Thoracic aorta (tissue), 2 donors: ENCODE data around the gene KY. TPM values are rescaled to one million over a fixed set of nuclear protein-coding genes. Genes with fewer than 3 reads are reported as not detected.

ENCODE experiments used
- ATAC-seq: fragments of 150-250 bp; one replicate; pipeline ENCODE4 v1.8.0; 2017; ENCODE audit warnings: low read depth; ENCODE audit not compliant: insufficient number of reproducible peaks, low FRiP score
- DNase-seq: peaks from one replicate; pipeline ENCODE4 v3.0.0-alpha.2; 2020; ENCODE audit warnings: low spot score
- H3K27ac ChIP-seq, 2 donors: fragments of 200-600 bp; sonication (generic); 1 replicate in 1 of 2; 2 replicates in 1 of 2; pipeline ENCODE4 v1.5.1; 2016; ENCODE audit warnings: mild to moderate bottlenecking in 2 of 2, moderate library complexity in 2 of 2
- H3K27me3 ChIP-seq: fragments of 200-600 bp; sonication (generic); replicated peaks from 2 replicates; pipeline ENCODE4 v1.6.0; 2016; ENCODE audit warnings: mild to moderate bottlenecking; ENCODE audit not compliant: insufficient read depth
- H3K36me3 ChIP-seq: fragments of 200-600 bp; sonication (generic); one replicate; pipeline ENCODE4 v1.5.1; 2016
- H3K4me1 ChIP-seq, 2 donors: fragments of 200-600 bp; sonication (generic); 1 replicate in 1 of 2; 2 replicates in 1 of 2; pipeline versions ENCODE4 v1.5.1 to v1.6.0; 2016; ENCODE audit warnings: low read depth in 2 of 2, mild to moderate bottlenecking in 1 of 2; ENCODE audit not compliant: control insufficient read depth in 1 of 2
- H3K4me3 ChIP-seq: fragments of 200-600 bp; sonication (generic); 2 replicates; pipeline ENCODE4 v1.5.1; 2016; ENCODE audit warnings: mild to moderate bottlenecking
- H3K9me3 ChIP-seq: fragments of 200-600 bp; sonication (generic); 2 replicates; pipeline ENCODE4 v1.5.1; 2016
- total RNA-seq, 2 donors: library from RNA; depleted of rRNA; stranded (reverse); fragments of >200 nt; gene quantifications; one replicate each; pipeline versions ENCODE4 v1.1.0 to v1.2.3, GENCODE V29; 2016
- TF ChIP-seq, protein P1 (sequence below): fragments of 200-600 bp; sonication (generic); IDR thresholded peaks from one replicate; pipeline ENCODE4 v1.5.1; 2019; ENCODE audit warnings: antibody characterized with exemption

Gene KY
- total RNA-seq, 2 donors from 2014 or later, result 1.3 to 2.6 TPM

DNA sequence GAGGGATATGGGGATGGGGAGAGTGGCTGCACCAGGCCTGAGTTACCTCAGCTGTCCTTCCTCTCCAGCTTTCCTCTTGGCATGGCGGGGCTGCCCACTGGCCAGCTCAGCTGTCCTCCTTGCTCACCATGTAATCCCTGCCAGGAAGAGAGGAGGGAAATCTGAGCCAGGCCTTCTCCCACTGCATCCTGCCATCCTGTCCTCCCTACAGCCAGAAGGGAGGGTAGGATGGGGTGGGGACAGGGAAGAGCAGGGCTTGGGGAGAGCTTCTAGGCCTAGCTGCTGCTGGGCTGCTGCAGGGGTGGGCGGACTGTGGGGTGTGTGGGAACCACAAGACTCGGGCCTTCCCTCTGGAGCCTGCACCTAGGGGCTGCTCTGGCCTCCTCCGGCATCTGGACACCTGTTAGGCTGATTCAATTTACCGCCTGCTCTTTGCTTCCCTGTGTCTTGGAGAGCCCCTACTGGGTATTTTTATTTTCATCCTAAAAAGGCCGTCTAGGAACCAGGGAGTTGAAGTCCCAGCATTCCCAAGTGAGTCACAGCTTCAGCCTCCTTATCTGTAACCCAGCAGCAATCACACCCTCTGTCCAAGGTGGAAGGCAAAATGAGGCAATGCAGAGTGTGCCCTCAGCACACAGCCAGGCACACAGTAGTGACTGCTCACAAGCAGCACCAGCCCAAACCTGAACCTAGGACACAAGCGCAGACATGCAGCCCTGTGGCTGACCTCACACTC, 13.1 kb upstream of the KY start:
- ATAC-seq (peak; percentile 40), DNase-seq (no peak)
- Histone ChIP-seq H3K4me3 (no peak overlapping the region), H3K27me3 (no peaks in the 10 kb centered on the region), H3K9me3 (no peaks in the 10 kb centered on the region), H3K4me1 (peaks cover 6 to 15% of the 10 kb centered on the region in 2 donors), H3K36me3 (no peaks in the 10 kb centered on the region), H3K27ac (peak overlapping the region; percentile 59 to 74)
- TF ChIP-seq, protein P1, sequence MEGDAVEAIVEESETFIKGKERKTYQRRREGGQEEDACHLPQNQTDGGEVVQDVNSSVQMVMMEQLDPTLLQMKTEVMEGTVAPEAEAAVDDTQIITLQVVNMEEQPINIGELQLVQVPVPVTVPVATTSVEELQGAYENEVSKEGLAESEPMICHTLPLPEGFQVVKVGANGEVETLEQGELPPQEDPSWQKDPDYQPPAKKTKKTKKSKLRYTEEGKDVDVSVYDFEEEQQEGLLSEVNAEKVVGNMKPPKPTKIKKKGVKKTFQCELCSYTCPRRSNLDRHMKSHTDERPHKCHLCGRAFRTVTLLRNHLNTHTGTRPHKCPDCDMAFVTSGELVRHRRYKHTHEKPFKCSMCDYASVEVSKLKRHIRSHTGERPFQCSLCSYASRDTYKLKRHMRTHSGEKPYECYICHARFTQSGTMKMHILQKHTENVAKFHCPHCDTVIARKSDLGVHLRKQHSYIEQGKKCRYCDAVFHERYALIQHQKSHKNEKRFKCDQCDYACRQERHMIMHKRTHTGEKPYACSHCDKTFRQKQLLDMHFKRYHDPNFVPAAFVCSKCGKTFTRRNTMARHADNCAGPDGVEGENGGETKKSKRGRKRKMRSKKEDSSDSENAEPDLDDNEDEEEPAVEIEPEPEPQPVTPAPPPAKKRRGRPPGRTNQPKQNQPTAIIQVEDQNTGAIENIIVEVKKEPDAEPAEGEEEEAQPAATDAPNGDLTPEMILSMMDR, result no peak

- no peak for DNase-seq
- ATAC-seq, result no peak
Measured at GRCh38 chr3:134660046-134660441, 9.2 kb upstream of the KY start.

DNA sequence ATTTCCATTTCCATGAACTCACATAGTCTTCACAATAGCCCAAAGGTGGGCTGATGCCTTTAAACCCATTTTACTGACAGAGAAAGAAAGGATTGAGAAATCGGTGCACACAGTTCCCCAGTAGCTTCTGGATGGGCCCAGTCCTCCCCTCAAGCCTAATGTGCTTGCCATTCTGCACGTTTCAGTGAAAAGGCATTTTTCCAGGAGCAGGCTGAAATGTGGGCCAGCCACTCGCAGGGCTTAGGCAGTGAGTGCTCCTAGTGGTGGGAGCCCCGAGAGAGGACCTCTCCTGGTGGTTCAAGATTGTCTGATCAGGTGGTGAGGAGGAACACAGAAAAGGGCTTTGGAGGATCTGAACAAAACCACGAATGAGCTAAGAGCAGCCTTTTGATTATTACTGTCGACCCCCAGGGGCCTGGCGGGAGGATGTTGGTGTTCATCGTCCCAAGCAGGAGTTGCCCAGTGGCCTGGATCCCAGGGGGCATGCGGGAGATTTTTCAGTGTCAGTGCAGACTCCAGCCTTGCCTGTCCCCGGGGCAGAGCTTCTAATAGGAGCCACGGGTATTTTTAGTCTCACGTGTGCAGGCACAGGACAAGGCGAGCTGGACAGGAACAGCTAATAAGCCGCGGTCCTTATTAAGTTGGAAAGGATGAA, 8.7 kb upstream of the KY start:
- TF ChIP-seq, protein P1, result no peak
- ATAC-seq (no peak), DNase-seq (no peak)
- no peak overlapping the region for H3K4me3 ChIP-seq
- no peaks in the 10 kb centered on the region for H3K9me3 ChIP-seq
- H3K27ac ChIP-seq, result no peak overlapping the region
- peaks cover 6 to 15% of the 10 kb centered on the region in 2 donors for H3K4me1 ChIP-seq
- no peaks in the 10 kb centered on the region for H3K36me3 ChIP-seq
- no peaks in the 10 kb centered on the region for H3K27me3 ChIP-seq

More at GRCh38 chr3:134660046-134660441, 9.2 kb upstream of the KY start:
- TF ChIP-seq, protein P1, result no peak
- Histone ChIP-seq H3K4me3 (no peak overlapping the region), H3K27ac (no peak overlapping the region), H3K36me3 (no peaks in the 10 kb centered on the region), H3K4me1 (peaks cover 6 to 15% of the 10 kb centered on the region in 2 donors), H3K9me3 (no peaks in the 10 kb centered on the region), H3K27me3 (no peaks in the 10 kb centered on the region)

DNA sequence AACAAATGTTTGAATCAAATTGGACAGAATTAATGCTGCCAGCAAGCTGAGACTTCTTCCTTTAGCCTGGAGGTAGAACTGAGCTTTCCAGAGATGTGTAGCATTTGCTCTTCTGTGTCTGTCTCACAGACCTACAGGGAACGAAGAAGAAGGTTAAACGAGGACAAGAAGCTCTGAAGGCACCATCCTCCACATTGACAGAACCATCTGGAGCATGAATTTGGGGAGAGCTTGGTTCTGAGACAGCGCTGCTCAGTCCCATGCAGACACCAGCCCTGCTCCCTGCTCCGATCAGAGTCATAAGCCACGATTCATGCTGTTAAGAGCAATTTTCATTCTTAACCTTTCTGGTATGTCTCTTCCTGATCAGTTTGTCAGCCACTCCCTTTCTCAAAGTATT, 7.7 kb upstream of the KY start:
- no peak for ATAC-seq
- Histone ChIP-seq H3K4me3 (no peak overlapping the region), H3K27ac (no peak overlapping the region), H3K36me3 (no peaks in the 10 kb centered on the region), H3K9me3 (no peaks in the 10 kb centered on the region), H3K27me3 (no peaks in the 10 kb centered on the region), H3K4me1 (peaks cover 2 to 6% of the 10 kb centered on the region in 2 donors)
- no peak for DNase-seq
- TF ChIP-seq, protein P1, result no peak

DNA sequence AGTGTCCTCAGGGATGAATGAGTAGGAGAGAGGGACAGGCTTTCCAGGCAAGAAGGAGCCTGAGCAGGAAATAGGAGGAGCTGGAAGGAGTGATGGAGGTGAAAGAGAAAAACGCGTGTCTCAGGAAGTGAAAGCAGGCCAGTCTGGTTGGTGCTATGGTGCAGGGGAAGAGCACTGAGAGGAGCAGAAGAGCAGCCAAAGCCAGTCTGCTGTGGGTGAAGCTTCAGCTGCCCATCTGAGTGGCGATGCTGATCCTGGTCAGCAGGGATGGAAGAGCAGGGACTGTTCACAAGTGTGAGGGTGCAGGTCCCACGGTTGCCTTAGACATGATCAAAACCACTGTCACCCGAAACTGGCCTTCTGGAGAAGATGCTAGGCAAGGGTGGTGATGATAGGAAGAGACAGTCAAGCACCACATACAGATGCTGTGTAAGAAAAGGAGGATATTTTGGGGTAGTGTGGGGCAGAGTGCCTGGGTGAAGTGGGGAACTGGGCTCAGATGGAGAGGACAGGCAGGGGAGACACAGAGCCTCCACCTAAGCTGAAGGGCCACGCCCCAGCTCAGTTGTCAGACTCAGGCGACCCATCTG, 5.5 kb upstream of the KY start:
- DNase-seq, result no peak
- H3K9me3 ChIP-seq, result no peaks in the 10 kb centered on the region
- H3K4me1 ChIP-seq, result peaks cover 6 to 16% of the 10 kb centered on the region in 2 donors
- H3K36me3 ChIP-seq, result no peaks in the 10 kb centered on the region
- H3K27ac ChIP-seq, result no peak overlapping the region
- TF ChIP-seq, protein P1, result no peak
- H3K27me3 ChIP-seq, result no peaks in the 10 kb centered on the region
- no peak for ATAC-seq
- no peak overlapping the region for H3K4me3 ChIP-seq
